T-cell (primary cell): ENCODE data around the gene LEMD3. TPM values are rescaled to one million over a fixed set of nuclear protein-coding genes. Genes with fewer than 3 reads are reported as not detected.

Experiments
- ATAC-seq, 4 experiments: fragments of 200-7000 bp in 3 of 4; fragments of 150-1000 bp in 1 of 4; cut with Tn5 transposase; replicated peaks in 1 of 4; 1 replicate in 3 of 4; 2 replicates in 1 of 4; pipeline ENCODE4 v1.10.0; 2021; ENCODE audit warnings: moderate library complexity in 3 of 4, mild to moderate bottlenecking in 2 of 4, moderate number of reproducible peaks in 1 of 4
- CTCF ChIA-PET, 2 donors: fragments of 300-600 bp; sonication (Branson Sonifier 250); formaldehyde crosslinking; loops; one replicate each; lab custom pipeline; 2022; ENCODE audit warnings: antibody characterized with exemption in 2 of 2; lab: Charles Lee
- POLR2A ChIA-PET, 2 donors: fragments of 300-600 bp; sonication (Branson Sonifier 250); formaldehyde crosslinking; loops; one replicate each; lab custom pipeline; 2022; ENCODE audit warnings: antibody characterized with exemption in 2 of 2; lab: Charles Lee
- DNase-seq, 35 experiments: peaks; one replicate each; pipeline versions ENCODE4 v3.0.0 to v3.0.0-alpha.2; 2013 to 2023
- H3K27ac ChIP-seq: one replicate; pipeline ENCODE4 v1.5.1; 2013; ENCODE audit warnings: low read length
- H3K27me3 ChIP-seq, 2 experiments: replicated peaks in 1 of 2; 1 replicate in 1 of 2; 2 replicates in 1 of 2; pipeline versions ENCODE4 v1.6.1 to v1.7.0; 2013; ENCODE audit warnings: low read length in 1 of 2, mixed read lengths in 1 of 2; ENCODE audit not compliant: control insufficient read depth in 2 of 2, insufficient read depth in 2 of 2; ENCODE audit errors: extremely low read depth in 1 of 2
- H3K36me3 ChIP-seq, 2 donors: 1 replicate in 1 of 2; 2 replicates in 1 of 2; pipeline versions ENCODE4 v1.6.1 to v1.7.0; 2013; ENCODE audit warnings: low read length in 1 of 2; ENCODE audit not compliant: control insufficient read depth in 2 of 2, insufficient read depth in 1 of 2; ENCODE audit errors: extremely low read depth in 1 of 2
- H3K4me1 ChIP-seq, 2 experiments: 1 replicate in 1 of 2; 2 replicates in 1 of 2; pipeline versions ENCODE4 v1.6.1 to v1.7.0; 2013; ENCODE audit warnings: low read length in 2 of 2, mixed read lengths in 1 of 2; ENCODE audit not compliant: insufficient read depth in 2 of 2, control insufficient read depth in 1 of 2; ENCODE audit errors: extremely low read depth in 1 of 2
- H3K4me3 ChIP-seq, 2 donors: 1 replicate in 1 of 2; 2 replicates in 1 of 2; pipeline versions ENCODE4 v1.5.1 to v1.7.0; 2013; ENCODE audit warnings: mild to moderate bottlenecking in 2 of 2, low read length in 1 of 2, moderate library complexity in 1 of 2; ENCODE audit not compliant: control insufficient read depth in 1 of 2; ENCODE audit errors: extremely low read depth in 1 of 2
- H3K9me3 ChIP-seq: 2 replicates; pipeline ENCODE4 v1.7.0; 2013
- H3K27ac Mint-ChIP-seq, 2 donors: one replicate each; pipeline ENCODE4 v1.8.0; 2020 to 2021; ENCODE audit warnings: mild to moderate bottlenecking in 2 of 2, mixed read lengths in 2 of 2
- H3K27me3 Mint-ChIP-seq, 2 donors: one replicate each; pipeline ENCODE4 v1.8.0; 2021 to 2022; ENCODE audit warnings: mixed read lengths in 2 of 2
- H3K36me3 Mint-ChIP-seq: one replicate; pipeline ENCODE4 v1.8.0; 2021; ENCODE audit warnings: mixed read lengths
- H3K4me1 Mint-ChIP-seq, 3 donors: one replicate each; pipeline ENCODE4 v1.8.0; 2020 to 2022; ENCODE audit warnings: mixed read lengths in 3 of 3, mild to moderate bottlenecking in 1 of 3
- H3K4me3 Mint-ChIP-seq, 3 donors: one replicate each; pipeline ENCODE4 v1.8.0; 2020 to 2022; ENCODE audit warnings: mild to moderate bottlenecking in 3 of 3, mixed read lengths in 3 of 3, moderate library complexity in 3 of 3
- H3K9me3 Mint-ChIP-seq, 3 donors: one replicate each; pipeline ENCODE4 v1.8.0; 2020 to 2022; ENCODE audit warnings: mixed read lengths in 3 of 3
- WGBS: methylation state at CpG from one replicate; pipeline ENCODE4 v1.1.5; 2013; ENCODE audit warnings: missing lambda C conversion rate; ENCODE audit not compliant: insufficient coverage; 5-methylcytosine and 5-hydroxymethylcytosine counted together
- total RNA-seq, 35 experiments: library from RNA in 6 of 35; stranded (reverse) in 6 of 35; fragments of 120-200 nt in 1 of 35; gene quantifications; one replicate each; pipeline versions ENCODE4 v1.2.1 to v1.2.4 and lab custom pipeline; 2013 to 2026

Gene LEMD3
- total RNA-seq, 5 donors from 2014 or later (not counting 1 experiment from before 2014, with no cell fraction given): 57.0 to 62.9 (median 58.2) TPM

- DNase-seq: no peak
- Histone ChIP-seq H3K36me3 (no peaks in the 10 kb centered on the region), H3K27ac (no peak overlapping the region), H3K9me3 (no peaks in the 10 kb centered on the region), H3K4me1 (peaks cover 0 to 11% of the 10 kb centered on the region in 2 experiments), H3K27me3 (no peaks in the 10 kb centered on the region), H3K4me3 (no peak overlapping the region)
- Mint-ChIP-seq H3K9me3 (no peaks in the 10 kb centered on the region), H3K4me3 (no peak overlapping the region), H3K27ac (no peak overlapping the region), H3K4me1 (peaks cover 76 to 85% (median 81%) of the 10 kb centered on the region in 3 donors), H3K36me3 (peaks cover 36% of the 10 kb centered on the region), H3K27me3 (no peaks in the 10 kb centered on the region)
- ChIA-PET POLR2A (interaction anchor here (0.5 to 2.3 kb wide), 3 partner anchors 18 to 433 kb away, joined by 3 to 7 read pairs (median 4); partner anchors contain the start of gene LEMD3 (in 2 of the 2)), CTCF (no interaction called here)
- ATAC-seq: no peak
Measured at GRCh38 chr12:65187665-65188064, 18.3 kb downstream of the LEMD3 start.

GRCh38 chr12:65188179-65188701, 18.9 kb downstream of the LEMD3 start:
- Histone ChIP-seq H3K36me3 (no peaks in the 10 kb centered on the region), H3K27ac (no peak overlapping the region), H3K9me3 (no peaks in the 10 kb centered on the region), H3K4me1 (peaks cover 0 to 15% of the 10 kb centered on the region in 2 experiments), H3K4me3 (no peak overlapping the region), H3K27me3 (no peaks in the 10 kb centered on the region)
- H3K36me3 Mint-ChIP-seq: peaks cover 39% of the 10 kb centered on the region
- peaks cover 76 to 87% (median 83%) of the 10 kb centered on the region in 3 donors for H3K4me1 Mint-ChIP-seq
- DNase-seq: no peak
- WGBS: 94% methylated on average over 2 of the region's 3 CpGs
- no peaks in the 10 kb centered on the region for H3K27me3 Mint-ChIP-seq
- POLR2A ChIA-PET: interaction anchor here in 1 of 2 donors (2.3 kb wide), 1 partner anchor 19 kb away, joined by 7 read pairs; the partner anchor contains the start of gene LEMD3
- H3K9me3 Mint-ChIP-seq: no peaks in the 10 kb centered on the region
- H3K4me3 Mint-ChIP-seq: no peak overlapping the region
- CTCF ChIA-PET: no interaction called here
- no peak for ATAC-seq
- peak overlapping the region in 1 of 2 donors; percentile 27 for H3K27ac Mint-ChIP-seq

DNA sequence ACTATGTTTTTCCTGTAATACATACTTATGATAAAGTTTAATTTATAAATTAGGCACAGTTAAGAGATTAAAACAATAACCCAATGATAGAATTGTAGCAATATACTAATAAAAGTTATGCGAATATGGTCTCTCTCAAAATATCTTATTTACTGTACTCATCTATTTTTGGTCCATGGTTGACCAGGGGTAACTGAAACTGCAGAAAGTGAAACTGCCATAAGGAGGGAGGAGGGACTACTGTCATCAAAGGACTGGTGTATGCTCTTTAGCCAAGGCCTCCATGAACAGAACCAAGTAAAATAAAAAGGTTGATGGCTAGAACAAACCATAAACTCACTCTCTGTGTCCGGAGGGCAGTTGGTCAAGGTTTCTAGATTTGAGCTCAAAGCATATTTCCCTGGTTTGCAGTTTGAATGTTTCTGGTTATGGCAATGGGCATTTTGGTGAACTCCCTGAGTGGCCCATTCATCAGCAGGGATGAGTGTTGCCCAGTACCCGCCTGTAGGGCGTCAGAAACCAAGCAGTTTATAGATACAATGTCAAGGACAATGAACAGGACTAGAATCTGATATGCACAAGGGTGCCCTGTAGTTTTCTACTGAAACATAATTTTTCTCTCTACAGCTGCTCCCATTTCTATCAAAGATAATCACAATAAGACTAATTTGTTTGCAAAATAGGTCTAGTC, 19.8 kb downstream of the LEMD3 start:
- H3K4me1 ChIP-seq: peaks cover 0 to 9% of the 10 kb centered on the region in 2 experiments

GRCh38 chr12:65192963-65193516, 23.7 kb downstream of the LEMD3 start:
- Histone ChIP-seq H3K27ac (no peak overlapping the region), H3K36me3 (no peaks in the 10 kb centered on the region), H3K4me3 (no peak overlapping the region), H3K9me3 (peaks cover 4% of the 10 kb centered on the region), H3K4me1 (peaks cover 0 to 13% of the 10 kb centered on the region in 2 experiments), H3K27me3 (no peaks in the 10 kb centered on the region)
- H3K27me3 Mint-ChIP-seq: no peaks in the 10 kb centered on the region
- peaks cover 67 to 79% (median 78%) of the 10 kb centered on the region in 3 donors for H3K4me1 Mint-ChIP-seq
- DNase-seq (no peak), ATAC-seq (no peak)
- H3K36me3 Mint-ChIP-seq: peaks cover 48% of the 10 kb centered on the region
- no peak overlapping the region for H3K4me3 Mint-ChIP-seq
- H3K27ac Mint-ChIP-seq: no peak overlapping the region
- ChIA-PET CTCF (no interaction called here), POLR2A (interaction anchor here (0.6 to 0.7 kb wide), 3 partner anchors 23 to 624 kb away, joined by 3 to 11 read pairs (median 3); no protein-coding TSS in a partner anchor)
- H3K9me3 Mint-ChIP-seq: peaks cover 3 to 21% (median 8%) of the 10 kb centered on the region in 3 donors
- WGBS: 65% methylated on average over 8 of the region's 9 CpGs

More for the DNA sequence above, 19.8 kb downstream of the LEMD3 start:
- H3K36me3 Mint-ChIP-seq: peaks cover 35% of the 10 kb centered on the region
- Histone ChIP-seq H3K27me3 (no peaks in the 10 kb centered on the region), H3K27ac (no peak overlapping the region), H3K36me3 (no peaks in the 10 kb centered on the region), H3K4me3 (no peak overlapping the region), H3K9me3 (no peaks in the 10 kb centered on the region)
- H3K4me3 Mint-ChIP-seq: no peak overlapping the region
- POLR2A ChIA-PET: no interaction called here
- peaks cover 2 to 3% (median 2%) of the 10 kb centered on the region in 3 donors for H3K9me3 Mint-ChIP-seq
- no peaks in the 10 kb centered on the region for H3K27me3 Mint-ChIP-seq
- DNase-seq: no peak
- H3K4me1 Mint-ChIP-seq: peaks cover 72 to 82% (median 79%) of the 10 kb centered on the region in 3 donors
- 100% methylated on average over 3 of the region's 4 CpGs for WGBS
- CTCF ChIA-PET: no interaction called here
- no peak overlapping the region for H3K27ac Mint-ChIP-seq
- ATAC-seq: no peak

- H3K36me3 Mint-ChIP-seq: peaks cover 45% of the 10 kb centered on the region
- Histone ChIP-seq H3K4me3 (no peak overlapping the region), H3K4me1 (peaks cover 0 to 13% of the 10 kb centered on the region in 2 experiments), H3K36me3 (no peaks in the 10 kb centered on the region), H3K27me3 (no peaks in the 10 kb centered on the region), H3K27ac (no peak overlapping the region), H3K9me3 (peaks cover 4% of the 10 kb centered on the region)
- H3K4me3 Mint-ChIP-seq: no peak overlapping the region
- POLR2A ChIA-PET: interaction anchor here in 1 of 2 donors (0.6 kb wide), 2 partner anchors 18 to 29 kb away, joined by 4 read pairs; no protein-coding TSS in a partner anchor
- WGBS: no CpG with 5 or more reads among the region's 4 CpGs
- no peaks in the 10 kb centered on the region for H3K27me3 Mint-ChIP-seq
- no peak overlapping the region for H3K27ac Mint-ChIP-seq
- peaks cover 58 to 72% (median 69%) of the 10 kb centered on the region in 3 donors for H3K4me1 Mint-ChIP-seq
- peaks cover 3 to 21% (median 8%) of the 10 kb centered on the region in 3 donors for H3K9me3 Mint-ChIP-seq
- ATAC-seq (no peak), DNase-seq (no peak)
- CTCF ChIA-PET: interaction anchor here in 1 of 2 donors (1.2 to 1.5 kb wide), 2 partner anchors 22 to 37 kb away, joined by 3 read pairs; no protein-coding TSS in a partner anchor
Measured at GRCh38 chr12:65194949-65195348, 25.6 kb downstream of the LEMD3 start.

- Histone ChIP-seq H3K27me3 (no peaks in the 10 kb centered on the region), H3K36me3 (no peaks in the 10 kb centered on the region), H3K27ac (no peak overlapping the region), H3K9me3 (peaks cover 4% of the 10 kb centered on the region), H3K4me3 (no peak overlapping the region), H3K4me1 (peaks cover 0 to 13% of the 10 kb centered on the region in 2 experiments)
- ATAC-seq: no peak
- CTCF ChIA-PET: interaction anchor here in 1 of 2 donors (0.6 to 1.5 kb wide), 3 partner anchors 23 to 880 kb away, joined by 3 to 4 read pairs (median 3); no protein-coding TSS in a partner anchor
- no peak overlapping the region for H3K27ac Mint-ChIP-seq
- peaks cover 3 to 21% (median 8%) of the 10 kb centered on the region in 3 donors for H3K9me3 Mint-ChIP-seq
- no peaks in the 10 kb centered on the region for H3K27me3 Mint-ChIP-seq
- no peak overlapping the region for H3K4me3 Mint-ChIP-seq
- WGBS: 80% methylated on average over 1 of the region's 2 CpGs
- H3K36me3 Mint-ChIP-seq: peaks cover 49% of the 10 kb centered on the region
- POLR2A ChIA-PET: interaction anchor here in 1 of 2 donors (0.7 kb wide), 1 partner anchor 31 kb away, joined by 7 read pairs; no protein-coding TSS in a partner anchor
- H3K4me1 Mint-ChIP-seq: peaks cover 58 to 72% (median 69%) of the 10 kb centered on the region in 3 donors
- DNase-seq: no peak
Measured at GRCh38 chr12:65195387-65196055, 26.1 kb downstream of the LEMD3 start.
